Muscle of back (tissue), 11 donors: ENCODE measurements around the gene HSD17B14. TPM values are rescaled to one million over a fixed set of nuclear protein-coding genes. Genes with fewer than 3 reads are reported as not detected.
A peak's percentile ranks its signal among the peaks of the same experiment; 100 is the strongest.
"Not testable (repeated sequence)": the region's sequence is repeated elsewhere in the genome, so short reads cannot be mapped to it uniquely, and the experiment has no call there.

Source experiments
- DNase-seq, 3 donors: peaks; one replicate each; pipeline versions ENCODE4 v3.0.0 to v3.0.0-alpha.2; 2013
- polyA plus RNA-seq, 10 donors: library from polyadenylated mRNA; unstranded; fragments of 120-200 nt; gene quantifications; one replicate each; pipeline ENCODE4 v1.2.1, GENCODE V29; 2013; ENCODE audit not compliant: insufficient read length in 10 of 10

HSD17B14 gene
- polyA plus RNA-seq, 10 donors, result 2.6 to 4.5 (median 3.2) TPM

DNA sequence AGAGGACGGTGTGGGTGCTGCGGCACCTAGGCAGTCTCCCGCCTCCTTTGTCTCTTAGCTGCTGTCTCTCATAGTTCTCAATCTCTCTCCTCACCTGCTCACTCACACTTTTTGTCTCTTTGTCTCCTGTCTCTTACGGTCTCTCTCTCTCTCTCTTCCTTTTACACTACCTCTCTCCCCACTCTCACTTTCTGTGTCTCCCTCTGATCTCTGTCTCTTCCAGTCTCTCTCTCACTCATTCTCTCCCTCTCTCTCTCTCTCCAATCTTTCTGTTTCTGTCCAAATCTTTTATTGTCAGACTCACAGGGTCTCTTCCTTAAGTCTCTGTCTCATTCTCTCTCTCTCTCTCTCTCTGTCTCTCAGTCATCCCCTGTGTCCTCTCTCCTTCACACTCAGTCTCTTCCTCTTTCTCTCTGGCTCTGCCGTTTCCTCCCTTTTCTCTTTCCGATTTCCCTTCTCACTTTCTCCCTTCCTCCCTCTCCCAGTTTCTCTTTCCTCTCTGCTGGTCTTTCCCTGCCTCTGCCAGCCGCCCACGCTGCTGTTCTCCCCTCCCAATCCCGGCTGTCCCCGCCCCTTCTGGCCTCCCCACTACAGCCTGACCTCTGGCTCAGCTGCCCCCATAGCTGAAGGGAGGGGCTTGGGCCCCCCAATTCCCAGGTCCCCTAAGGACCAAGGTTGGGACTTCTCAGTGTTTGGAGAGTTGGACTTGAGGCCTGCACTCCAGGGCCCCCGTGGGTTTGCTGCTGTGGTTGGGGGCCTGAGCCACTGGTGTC, 32.0 kb upstream of the HSD17B14 start, which contains the start of gene PLEKHA4:
Gene PLEKHA4 (minus strand): TSS at position 504 of the 773 bp plus-strand sequence. CDS start 997 bp downstream, outside the sequence.
- DNase-seq, result peak; percentile 52 to 90 (median 85)

DNA sequence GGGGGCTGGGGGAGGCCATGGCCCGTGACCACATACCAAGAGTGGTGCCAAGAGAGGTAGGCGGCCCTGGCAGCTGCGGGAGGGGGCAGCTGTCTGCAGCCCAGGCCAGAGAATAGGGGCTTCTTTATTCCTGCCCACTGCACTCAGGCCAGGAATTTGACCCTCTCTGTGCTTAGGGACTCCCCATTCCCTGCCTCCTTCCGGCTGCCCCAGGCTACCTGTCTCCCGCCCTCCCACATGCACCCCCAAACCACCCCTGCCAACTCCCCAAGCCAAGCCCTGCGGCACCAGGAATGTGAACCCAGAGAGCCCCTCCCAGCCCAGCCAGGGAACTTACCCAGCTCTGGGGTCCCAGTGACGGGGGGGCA, 31.4 kb upstream of the HSD17B14 start:
- no peak for DNase-seq

GRCh38 chr19:48867123-48867745, 30.9 kb upstream of the HSD17B14 start:
- DNase-seq, result peak in 2 of 3 donors; percentile 68 to 82

GRCh38 chr19:48866692-48867091, 30.4 kb upstream of the HSD17B14 start:
- no peak for DNase-seq

DNA sequence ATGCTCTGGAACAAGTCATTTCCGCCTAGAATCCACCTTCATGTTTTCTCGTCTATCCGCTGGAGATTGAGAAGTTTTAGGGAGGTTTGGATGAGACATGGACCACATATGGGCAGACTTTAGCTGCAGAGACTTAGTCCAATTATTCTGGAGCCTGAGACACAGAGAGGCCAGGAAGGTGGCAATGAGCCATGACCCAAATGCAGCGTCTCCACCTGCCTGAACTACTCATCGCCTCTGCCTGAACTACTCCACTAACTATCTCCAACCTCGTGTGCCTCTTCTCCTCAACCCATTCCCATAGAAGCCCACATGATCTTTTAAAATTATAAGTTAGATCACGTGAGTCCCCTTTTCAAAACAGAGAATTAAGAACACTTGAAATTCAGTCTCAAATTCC, 26.5 kb upstream of the HSD17B14 start:
- DNase-seq, result no peak

DNA sequence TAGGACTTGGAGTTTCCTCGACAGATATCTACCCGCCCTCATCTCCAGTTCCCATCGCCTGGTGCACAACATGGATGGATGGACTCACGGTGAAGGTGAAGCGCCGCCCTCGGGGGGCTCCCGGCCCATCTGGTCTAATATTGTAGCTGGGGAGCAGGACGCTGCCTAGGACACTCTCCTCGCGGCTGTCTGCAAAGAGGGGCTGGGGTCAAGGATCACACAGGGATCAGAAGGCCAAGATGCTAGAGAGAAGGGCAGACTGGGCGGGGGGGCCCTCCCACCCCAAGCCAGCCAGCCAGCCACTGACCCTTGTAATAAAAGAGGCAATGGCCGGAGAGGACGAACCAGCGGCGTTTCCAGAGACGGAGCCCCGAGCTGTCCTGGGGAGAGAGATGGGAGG, 25.0 kb upstream of the HSD17B14 start:
- DNase-seq, result no peak

GRCh38 chr19:48859711-48860572, 23.7 kb upstream of the HSD17B14 start:
- DNase-seq, result no peak

DNA sequence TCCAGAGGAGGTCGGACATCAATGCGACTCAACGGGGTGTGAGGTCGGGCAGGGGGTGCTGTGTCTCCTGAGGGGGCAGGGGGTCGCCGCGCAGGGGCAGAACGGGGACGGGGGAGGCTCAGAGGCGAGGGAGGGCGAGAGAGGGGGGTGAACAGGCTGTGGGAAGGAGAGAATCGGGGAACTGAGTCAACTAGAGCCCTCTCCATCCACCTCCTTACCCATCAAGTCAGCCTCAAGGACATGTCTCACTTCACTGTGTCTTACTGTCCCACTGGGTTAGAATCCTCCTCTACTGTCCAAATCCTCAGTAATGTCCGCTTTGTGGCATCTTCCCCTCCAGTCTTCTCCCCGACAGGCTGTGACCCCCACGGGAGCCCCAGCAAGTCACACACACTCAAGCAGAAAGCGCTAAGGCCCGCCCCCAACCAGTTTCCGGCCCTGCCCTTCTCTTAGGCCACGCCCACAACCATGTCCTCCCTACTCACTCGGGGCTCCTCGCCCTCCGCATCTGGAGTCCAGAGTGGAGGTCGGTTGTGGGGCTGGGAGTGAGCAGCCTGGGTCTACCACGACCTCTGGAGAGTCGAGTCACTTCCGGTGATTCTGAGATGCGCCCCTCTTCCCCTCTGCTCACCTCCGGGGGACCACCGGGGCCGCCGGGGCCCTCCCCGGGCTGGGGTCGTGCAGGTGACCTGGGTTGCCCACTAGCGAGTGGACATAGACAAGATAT, 22.9 kb upstream of the HSD17B14 start:
- DNase-seq, result peak in 1 of 3 donors; percentile 35

DNA sequence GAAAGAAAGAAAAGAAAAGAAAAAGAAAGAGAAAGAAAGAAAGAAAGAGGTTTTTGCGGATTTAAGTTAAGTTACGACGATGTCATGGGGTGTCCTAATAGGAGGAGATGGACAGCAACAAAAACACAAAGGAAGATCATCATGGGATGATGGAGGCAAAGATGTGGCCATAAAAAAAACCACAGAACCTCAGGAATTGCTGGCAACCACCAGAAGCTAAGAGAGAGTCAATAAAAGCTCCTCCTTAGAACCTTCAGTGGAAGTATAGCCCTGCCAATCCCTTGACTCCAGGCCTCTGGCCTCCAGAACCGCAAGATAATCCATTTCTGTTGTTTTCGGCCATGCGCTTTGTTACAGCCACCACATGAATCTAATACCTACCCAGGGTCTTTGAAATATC, 20.6 kb upstream of the HSD17B14 start:
- no peak for DNase-seq

DNA sequence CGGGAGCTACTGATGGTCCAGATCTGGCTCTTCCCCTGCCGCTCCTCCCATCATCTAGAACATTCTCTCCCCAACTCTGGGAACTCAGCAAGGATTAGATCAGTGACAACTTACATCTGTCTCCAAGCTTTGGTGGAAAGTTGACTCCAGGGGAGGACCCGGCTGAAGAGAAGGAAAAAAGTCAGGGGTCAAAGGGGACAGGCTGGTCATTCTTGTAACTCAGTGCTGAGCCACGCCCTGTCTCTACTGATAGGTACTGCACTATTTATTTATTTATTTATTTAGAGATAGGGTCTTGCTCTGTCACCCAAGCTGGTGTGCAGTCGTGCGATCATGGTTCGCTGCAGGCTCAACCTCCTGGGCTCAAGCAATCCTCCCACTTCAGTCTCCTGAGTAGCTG, 17.8 kb upstream of the HSD17B14 start:
- DNase-seq, result no peak

GRCh38 chr19:48853483-48853882, 17.2 kb upstream of the HSD17B14 start:
- no peak for DNase-seq

GRCh38 chr19:48852292-48852691, 16.0 kb upstream of the HSD17B14 start:
- no peak for DNase-seq

GRCh38 chr19:48846659-48847058, 10.4 kb upstream of the HSD17B14 start:
- DNase-seq, result not testable (repeated sequence)

DNA sequence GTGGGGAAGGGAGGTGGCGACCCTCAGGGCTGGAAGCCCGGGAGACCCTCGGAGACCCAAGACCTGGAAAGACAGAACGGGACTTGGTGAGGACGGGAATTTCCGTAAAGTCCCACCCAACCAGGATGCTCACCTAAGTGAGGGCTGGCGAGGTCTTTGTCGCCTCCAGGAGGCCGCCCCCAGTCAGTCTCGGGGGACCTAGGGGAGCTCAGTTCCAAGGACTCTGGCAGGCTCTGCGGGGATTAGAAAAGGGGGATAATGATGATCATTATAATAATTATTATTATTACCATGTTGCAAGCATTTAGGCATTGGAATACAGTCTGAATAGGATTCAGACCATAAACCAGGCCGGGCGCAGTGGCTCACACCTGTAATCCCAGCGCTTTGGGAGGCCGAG, 9.1 kb upstream of the HSD17B14 start:
- no peak for DNase-seq

DNA sequence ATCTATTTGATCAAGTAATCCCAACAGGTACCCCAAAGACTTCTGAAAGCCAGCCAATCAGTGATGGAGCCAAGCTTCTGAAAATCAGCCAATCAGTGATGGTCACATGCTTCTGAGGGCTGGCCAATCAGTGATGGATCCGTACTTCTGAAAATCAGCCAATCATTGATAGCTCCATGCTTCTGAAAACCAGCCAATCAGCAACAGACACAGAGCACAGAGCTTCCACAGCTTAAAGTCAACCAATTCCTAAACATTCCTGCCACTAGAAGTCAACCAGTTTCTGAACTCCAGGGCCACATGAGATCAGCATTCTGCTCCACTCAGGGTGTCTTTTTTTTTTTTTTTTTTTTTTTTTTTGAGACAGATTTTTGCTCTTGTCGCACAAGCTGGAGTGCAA, 8.2 kb upstream of the HSD17B14 start:
- peak in 2 of 3 donors; percentile 11 to 24 for DNase-seq

DNA sequence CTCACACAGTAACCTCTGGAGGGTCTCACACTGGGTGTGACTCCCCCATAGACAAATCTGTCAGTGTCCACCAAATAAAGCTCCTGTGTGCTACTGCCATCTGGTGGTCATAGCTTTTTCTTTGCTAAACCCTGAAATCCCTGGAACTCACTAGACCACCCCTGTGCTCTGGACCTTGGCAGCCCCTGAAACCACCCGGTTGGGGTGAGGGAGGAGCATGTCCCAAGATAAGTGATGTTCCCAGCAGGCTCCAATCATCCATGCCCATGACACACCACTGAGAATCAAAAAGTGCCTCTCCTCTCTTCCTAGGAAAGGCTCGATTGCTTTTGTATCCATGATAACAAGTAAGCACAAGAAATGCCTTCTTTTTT, 6.5 kb upstream of the HSD17B14 start:
- peak in 2 of 3 donors; percentile 69 to 79 for DNase-seq

GRCh38 chr19:48841571-48841970, 5.3 kb upstream of the HSD17B14 start:
- DNase-seq, result no peak

DNA sequence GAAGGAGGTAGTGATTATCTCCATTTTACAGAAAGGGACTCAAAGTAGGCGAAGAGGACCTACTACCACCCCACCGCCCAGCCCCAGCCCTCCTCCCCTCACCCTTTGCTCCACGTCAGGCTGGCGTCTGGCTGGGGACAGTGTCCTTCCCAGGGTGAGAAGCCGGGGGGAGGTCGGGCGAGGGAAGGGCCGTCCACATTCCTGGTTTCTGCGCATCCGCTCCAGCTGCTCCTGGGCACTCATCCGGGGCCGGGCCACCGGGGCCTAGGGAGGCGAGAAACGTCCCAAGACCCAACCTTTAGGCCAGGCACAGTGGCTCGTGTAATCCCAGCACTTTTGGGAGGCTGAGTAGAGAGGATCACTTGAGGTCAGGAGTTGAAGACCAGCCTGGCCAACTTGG, 4.8 kb upstream of the HSD17B14 start:
- DNase-seq, result no peak

- DNase-seq, result no peak
Measured at GRCh38 chr19:48837687-48838086, 1.4 kb upstream of the HSD17B14 start.

GRCh38 chr19:48837051-48837524, 797 bp upstream of the HSD17B14 start:
- DNase-seq, result peak; percentile 76 to 81 (median 80)

- peak; percentile 71 to 89 (median 86) for DNase-seq
Measured at GRCh38 chr19:48835734-48836088, 580 bp downstream of the HSD17B14 start.

GRCh38 chr19:48833977-48834376, 2.3 kb downstream of the HSD17B14 start:
- DNase-seq, result no peak
